Subcutaneous abdominal adipose tissue (tissue), 5 donors: Measurements from ENCODE around the gene GID8.
"Not testable (repeated sequence)": the region's sequence is repeated elsewhere in the genome, so short reads cannot be mapped to it uniquely, and the experiment has no call there.

Source experiments
- H3K27ac ChIP-seq: one replicate; pipeline ENCODE4 v1.7.0; 2013; ENCODE audit warnings: low read depth, mild to moderate bottlenecking, inconsistent platforms, low read length, moderate library complexity
- H3K27me3 ChIP-seq, 5 donors: one replicate each; pipeline ENCODE4 v1.7.0; 2013; ENCODE audit warnings: low read length in 5 of 5, inconsistent platforms in 1 of 5; ENCODE audit not compliant: control insufficient read depth in 5 of 5, insufficient read depth in 4 of 5
- H3K36me3 ChIP-seq, 5 donors: one replicate each; pipeline ENCODE4 v1.7.0; 2013; ENCODE audit warnings: low read length in 5 of 5; ENCODE audit not compliant: control insufficient read depth in 5 of 5, insufficient read depth in 5 of 5
- H3K4me1 ChIP-seq, 5 donors: one replicate each; pipeline ENCODE4 v1.7.0; 2013; ENCODE audit warnings: low read length in 5 of 5, mild to moderate bottlenecking in 3 of 5, moderate library complexity in 1 of 5; ENCODE audit not compliant: control insufficient read depth in 5 of 5, insufficient read depth in 5 of 5
- H3K4me3 ChIP-seq, 5 donors: one replicate each; pipeline ENCODE4 v1.7.0; 2013; ENCODE audit warnings: low read length in 5 of 5, low read depth in 1 of 5
- H3K9ac ChIP-seq, 5 donors: one replicate each; pipeline ENCODE4 v1.7.0; 2013; ENCODE audit warnings: low read length in 5 of 5, mild to moderate bottlenecking in 4 of 5, moderate library complexity in 3 of 5
- H3K9me3 ChIP-seq, 5 donors: one replicate each; pipeline ENCODE4 v1.7.0; 2013; ENCODE audit warnings: low read length in 5 of 5; ENCODE audit not compliant: control insufficient read depth in 5 of 5
- donor health status: healthy.
- donor health status: healthy.
- donor health status: healthy.
- donor health status: healthy.
- donor health status: healthy.

Gene GID8

GRCh38 chr20:62960446-62961309 is 22.7 kb downstream of the GID8 start:
- H3K9me3 ChIP-seq, result not testable (repeated sequence)

DNA sequence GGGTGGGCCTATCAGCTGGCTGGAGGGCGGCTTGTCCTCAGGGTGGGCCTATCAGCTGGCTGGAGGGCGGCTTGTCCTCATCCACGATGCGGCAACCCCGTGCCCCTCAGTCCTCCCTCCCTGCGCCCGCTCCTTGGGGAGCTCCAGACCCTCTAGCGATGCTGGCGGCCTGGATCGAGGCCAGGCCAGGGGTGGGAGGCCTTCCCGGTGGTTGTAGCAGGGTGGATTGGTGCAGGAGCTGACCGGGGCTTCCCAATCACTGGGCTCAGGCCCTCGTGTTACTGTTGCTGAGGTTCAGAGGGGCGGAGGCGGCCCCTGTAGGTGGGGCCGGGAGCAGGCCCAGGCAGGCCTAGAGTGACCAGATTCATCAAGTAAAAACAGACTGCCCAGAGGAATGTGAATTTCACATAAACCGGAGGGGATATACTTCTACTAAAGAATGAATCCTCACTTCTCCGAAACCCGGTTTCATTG is 23.4 kb downstream of the GID8 start:
- H3K9me3 ChIP-seq, result no peaks in the 10 kb centered on the region
- no peak overlapping the region for H3K27ac ChIP-seq
- H3K9ac ChIP-seq, result no peak overlapping the region
- H3K36me3 ChIP-seq, result peaks cover 0 to 11% (median 0%) of the 10 kb centered on the region in 5 donors
- H3K4me1 ChIP-seq, result peaks cover 0 to 2% (median 0%) of the 10 kb centered on the region in 5 donors
- peaks cover 0 to 9% (median 5%) of the 10 kb centered on the region in 5 donors for H3K27me3 ChIP-seq
- no peak overlapping the region for H3K4me3 ChIP-seq

More at GRCh38 chr20:62960446-62961309, 22.7 kb downstream of the GID8 start:
- H3K9ac ChIP-seq, H3K27me3 ChIP-seq, H3K4me3 ChIP-seq, H3K4me1 ChIP-seq, H3K27ac ChIP-seq: not testable (repeated sequence)
- peaks cover 0 to 11% (median 0%) of the 10 kb centered on the region in 5 donors for H3K36me3 ChIP-seq

GRCh38 chr20:62961799-62962198 is 23.9 kb downstream of the GID8 start:
- no peaks in the 10 kb centered on the region for H3K9me3 ChIP-seq
- peaks cover 0 to 11% (median 0%) of the 10 kb centered on the region in 5 donors for H3K36me3 ChIP-seq
- H3K4me3 ChIP-seq, result no peak overlapping the region
- peaks cover 0 to 2% (median 0%) of the 10 kb centered on the region in 5 donors for H3K4me1 ChIP-seq
- no peak overlapping the region for H3K27ac ChIP-seq
- H3K27me3 ChIP-seq, result peaks cover 0 to 9% (median 5%) of the 10 kb centered on the region in 5 donors
- H3K9ac ChIP-seq, result no peak overlapping the region

DNA sequence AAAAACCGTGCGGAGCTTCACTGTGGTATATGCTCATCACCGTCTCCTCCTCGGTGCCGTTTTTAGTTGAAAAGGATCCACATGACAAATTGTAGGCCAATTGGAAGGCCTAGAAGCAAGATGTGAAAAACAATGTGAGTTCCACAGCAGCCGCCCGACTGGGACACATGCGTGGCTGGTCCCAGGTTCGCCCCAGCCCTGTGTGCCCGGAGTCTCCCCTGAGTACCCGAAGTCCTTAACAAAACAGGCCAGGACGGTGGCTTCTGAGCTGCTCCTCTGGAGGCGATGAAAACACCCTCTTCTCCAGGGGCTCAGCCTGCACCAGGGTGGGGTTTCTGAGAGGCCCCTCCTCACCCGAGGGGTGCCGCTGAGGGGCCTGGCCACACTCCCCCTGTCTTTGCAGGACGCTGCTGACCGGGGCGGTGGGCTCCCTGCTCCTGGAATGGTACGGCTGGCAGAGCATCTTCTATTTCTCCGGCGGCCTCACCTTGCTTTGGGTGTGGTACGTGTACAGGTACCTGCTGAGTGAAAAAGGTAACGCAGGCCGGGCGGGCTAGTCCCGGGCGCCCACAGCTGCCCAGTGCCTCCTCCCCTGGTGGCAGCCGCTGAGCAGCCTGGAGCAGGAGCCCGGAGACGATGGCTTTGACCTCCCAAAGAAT is 24.4 kb downstream of the GID8 start:
- Histone ChIP-seq H3K36me3 (peaks cover 0 to 9% (median 0%) of the 10 kb centered on the region in 5 donors), H3K9me3 (no peaks in the 10 kb centered on the region), H3K27ac (no peak overlapping the region), H3K4me1 (peaks cover 0 to 2% (median 0%) of the 10 kb centered on the region in 5 donors), H3K27me3 (peaks cover 0 to 9% (median 5%) of the 10 kb centered on the region in 5 donors), H3K4me3 (no peak overlapping the region), H3K9ac (no peak overlapping the region)

GRCh38 chr20:62962891-62963613 is 25.1 kb downstream of the GID8 start:
- Histone ChIP-seq H3K4me1 (peaks cover 0 to 2% (median 0%) of the 10 kb centered on the region in 5 donors), H3K36me3 (peaks cover 0 to 4% (median 0%) of the 10 kb centered on the region in 5 donors), H3K9ac (no peak overlapping the region), H3K4me3 (no peak overlapping the region), H3K9me3 (no peaks in the 10 kb centered on the region), H3K27ac (no peak overlapping the region), H3K27me3 (peaks cover 0 to 9% (median 5%) of the 10 kb centered on the region in 5 donors)

DNA sequence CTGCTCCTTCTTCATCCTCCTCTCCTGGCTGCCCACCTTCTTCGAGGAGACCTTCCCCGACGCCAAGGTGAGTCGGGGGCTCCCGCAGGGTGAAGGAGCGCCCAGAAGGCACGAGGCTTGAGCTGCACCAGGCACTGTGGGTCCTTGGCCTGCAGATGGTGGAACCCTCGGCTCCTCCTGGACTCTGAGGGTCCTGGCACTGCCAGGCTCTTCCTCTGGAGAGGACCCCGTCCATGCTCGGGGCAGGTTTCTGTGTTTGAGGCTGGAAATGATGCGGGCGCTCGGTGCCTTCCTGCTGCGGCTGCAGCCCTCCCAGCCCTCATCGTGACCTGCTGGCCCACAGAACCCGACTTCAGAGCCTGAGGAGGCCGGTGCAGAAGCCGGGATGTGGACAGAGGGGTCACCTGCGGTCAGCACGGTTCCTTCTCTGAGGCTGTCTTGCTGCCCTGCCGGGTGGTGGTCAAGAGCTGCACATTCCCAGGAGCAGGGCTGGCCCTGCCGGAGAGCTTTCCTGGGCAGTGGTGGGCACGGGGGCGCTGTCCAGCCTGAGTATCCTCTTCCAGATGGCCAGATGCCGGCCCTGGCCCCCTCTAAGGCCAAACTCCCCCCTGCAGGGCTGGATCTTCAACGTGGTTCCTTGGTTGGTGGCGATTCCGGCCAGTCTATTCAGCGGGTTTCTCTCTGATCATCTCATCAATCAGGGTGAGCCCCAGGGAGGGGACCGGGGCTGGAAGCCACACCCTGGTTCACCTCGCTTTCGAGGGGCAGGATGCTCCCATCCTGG is 25.9 kb downstream of the GID8 start:
- Histone ChIP-seq H3K9ac (no peak overlapping the region), H3K4me1 (peaks cover 0 to 2% (median 0%) of the 10 kb centered on the region in 5 donors), H3K4me3 (no peak overlapping the region), H3K27me3 (peaks cover 2 to 9% (median 5%) of the 10 kb centered on the region in 5 donors), H3K27ac (no peak overlapping the region), H3K36me3 (peaks cover 0 to 4% (median 0%) of the 10 kb centered on the region in 5 donors), H3K9me3 (no peaks in the 10 kb centered on the region)

DNA sequence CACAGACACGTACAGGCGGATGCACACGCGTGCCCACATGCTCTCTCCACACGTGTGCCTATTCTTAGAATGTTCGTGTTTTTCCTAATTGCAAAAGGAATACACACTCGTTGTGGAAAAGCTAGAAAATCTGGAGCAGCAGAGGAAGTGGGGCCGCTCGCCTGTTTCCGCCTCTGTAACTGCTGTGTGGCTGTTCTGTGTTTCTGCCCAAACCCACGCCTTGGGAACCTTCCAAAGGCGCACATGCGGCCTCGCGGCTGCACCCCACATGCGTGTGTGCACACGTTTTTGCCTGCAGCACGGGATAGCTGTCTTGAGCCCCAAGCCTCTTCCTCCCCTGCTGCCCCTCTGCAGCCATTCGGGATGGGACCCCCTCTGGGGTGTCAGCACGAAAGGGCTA is 26.8 kb downstream of the GID8 start:
- Histone ChIP-seq H3K4me3 (no peak overlapping the region), H3K27ac (no peak overlapping the region), H3K27me3 (peaks cover 2 to 9% (median 7%) of the 10 kb centered on the region in 5 donors), H3K9me3 (no peaks in the 10 kb centered on the region), H3K4me1 (peaks cover 0 to 2% (median 0%) of the 10 kb centered on the region in 5 donors), H3K36me3 (peaks cover 0 to 4% (median 0%) of the 10 kb centered on the region in 5 donors), H3K9ac (no peak overlapping the region)

GRCh38 chr20:62965363-62965771 is 27.4 kb downstream of the GID8 start:
- Histone ChIP-seq H3K9ac (no peak overlapping the region), H3K9me3 (no peaks in the 10 kb centered on the region), H3K27me3 (peaks cover 7 to 15% (median 11%) of the 10 kb centered on the region in 5 donors), H3K4me1 (peaks cover 0 to 2% (median 0%) of the 10 kb centered on the region in 5 donors), H3K4me3 (no peak overlapping the region), H3K27ac (no peak overlapping the region), H3K36me3 (peaks cover 0 to 3% (median 0%) of the 10 kb centered on the region in 5 donors)
